Measurements from ENCODE around the gene ZSWIM5. TPM values are rescaled to one million over a fixed set of nuclear protein-coding genes. Genes with fewer than 3 reads are reported as not detected.
A peak's percentile ranks its signal among the peaks of the same experiment; 100 is the strongest.

ZSWIM5 gene
- total and polyA plus RNA-seq, 9 of the 15 experiments (the other 6 are each of a cell fraction or from before 2014, with no cell fraction given): under 0.01 to 0.07 (median 0.03) TPM; not detected in 3

GRCh38 chr1:45116820-45117219 is 89.6 kb downstream of the ZSWIM5 start:
- Histone ChIP-seq H3K9me1 (ENCODE audit: control insufficient read depth, insufficient read depth, low read length) (no peaks in the 10 kb centered on the region), H3K27ac (ENCODE audit: extremely low read depth, low read depth, low read length) (no peak overlapping the region), H3K4me2 (ENCODE audit: insufficient read depth, low read length) (no peak overlapping the region), H3K36me3 (ENCODE audit: control insufficient read depth, insufficient read depth, low read length) (no peaks in the 10 kb centered on the region), H3K4me3 (no peak overlapping the region), H3K27me3 (ENCODE audit: control insufficient read depth in 2 of 2, insufficient read depth in 2 of 2, low read length in 2 of 2) (peaks cover 11 to 20% of the 10 kb centered on the region in 2 experiments), H3K9me3 (replicated peaks; ENCODE audit: control insufficient read depth, insufficient read depth, low read depth, low read length) (no peaks in the 10 kb centered on the region), H2AFZ (ENCODE audit: low read depth, low read length) (no peak overlapping the region), H3K9ac (ENCODE audit: insufficient read depth in 1 of 2, low read depth in 2 of 2, low read length in 2 of 2) (no peak overlapping the region), H4K20me1 (replicated peaks; ENCODE audit: control insufficient read depth, insufficient read depth, low read length) (no peaks in the 10 kb centered on the region), H3K4me1 (replicated peaks in 1 of 2; ENCODE audit: control insufficient read depth in 2 of 2, insufficient read depth in 2 of 2, low read length in 2 of 2) (no peaks in the 10 kb centered on the region), H3K79me2 (ENCODE audit: control insufficient read depth, insufficient read depth, low read length) (no peaks in the 10 kb centered on the region)
- no peak for FAIRE-seq
- CTCF ChIA-PET (ENCODE audit: low intra/inter-chr PET ratio): no interaction called here
- in situ Hi-C loops (cut with MboI): no loop called here
- no peak for ATAC-seq
- WGBS (ENCODE audit: insufficient coverage, low coverage, missing lambda C conversion rate): 0% methylated on average over 2 of the region's 2 CpGs
- intact Hi-C loops (cut with micrococcal nuclease): no loop called here
- TF ChIP-seq ZC3H4 (CRISPR knock-in tag; IDR thresholded peaks at IDR 0.05; ENCODE audit: borderline replicate concordance): no peak
- TF ChIP-seq MAX (CRISPR knock-in tag; IDR thresholded peaks at IDR 0.05): no peak
- TF ChIP-seq PML (IDR thresholded peaks at IDR 0.05; ENCODE audit: low read length): no peak
- TF ChIP-seq CEBPB (tag; IDR thresholded peaks at IDR 0.05): peak; percentile 58
- no peak for TF ChIP-seq CEBPG (CRISPR knock-in tag; IDR thresholded peaks at IDR 0.05)
- peak; percentile 66 to 80 for TF ChIP-seq CEBPG (tag; conservative IDR thresholded peaks at IDR 0.05 in 1 of 2, IDR thresholded peaks at IDR 0.05 in 1 of 2)
- no peak for DNase-seq (ENCODE audit: extremely low read depth in 1 of 4, low spot score in 3 of 4)
- POLR2A ChIA-PET: no interaction called here
- BruUV-seq (replicated peaks): no TSS peak

- POLR2A ChIA-PET: no interaction called here
- ATAC-seq: no peak
- Histone ChIP-seq H3K9ac (ENCODE audit: insufficient read depth in 1 of 2, low read depth in 2 of 2, low read length in 2 of 2) (no peak overlapping the region), H3K27me3 (ENCODE audit: control insufficient read depth in 2 of 2, insufficient read depth in 2 of 2, low read length in 2 of 2) (peaks cover 11 to 24% of the 10 kb centered on the region in 2 experiments), H3K4me2 (ENCODE audit: insufficient read depth, low read length) (no peak overlapping the region), H3K4me1 (replicated peaks in 1 of 2; ENCODE audit: control insufficient read depth in 2 of 2, insufficient read depth in 2 of 2, low read length in 2 of 2) (no peaks in the 10 kb centered on the region), H3K4me3 (no peak overlapping the region), H3K36me3 (ENCODE audit: control insufficient read depth, insufficient read depth, low read length) (no peaks in the 10 kb centered on the region), H4K20me1 (replicated peaks; ENCODE audit: control insufficient read depth, insufficient read depth, low read length) (no peaks in the 10 kb centered on the region), H2AFZ (ENCODE audit: low read depth, low read length) (no peak overlapping the region), H3K27ac (ENCODE audit: extremely low read depth, low read depth, low read length) (no peak overlapping the region), H3K79me2 (ENCODE audit: control insufficient read depth, insufficient read depth, low read length) (no peaks in the 10 kb centered on the region), H3K9me3 (replicated peaks; ENCODE audit: control insufficient read depth, insufficient read depth, low read depth, low read length) (no peaks in the 10 kb centered on the region), H3K9me1 (ENCODE audit: control insufficient read depth, insufficient read depth, low read length) (no peaks in the 10 kb centered on the region)
- intact Hi-C loops (cut with micrococcal nuclease) (no loop called here), in situ Hi-C loops (cut with MboI) (no loop called here)
- no peak for FAIRE-seq
- WGBS (ENCODE audit: insufficient coverage, low coverage, missing lambda C conversion rate): 4% methylated on average over 1 of the region's 1 CpG
- DNase-seq (ENCODE audit: extremely low read depth in 1 of 4, low spot score in 3 of 4): no peak
- BruUV-seq (replicated peaks): no TSS peak
- CTCF ChIA-PET (ENCODE audit: low intra/inter-chr PET ratio): no interaction called here
- TF ChIP-seq MTA3 (IDR thresholded peaks at IDR 0.05; ENCODE audit: borderline replicate concordance) (no peak), CTBP1 (IDR thresholded peaks at IDR 0.05; ENCODE audit: borderline replicate concordance) (no peak), PRDM10 (IDR thresholded peaks at IDR 0.05; ENCODE audit: partially characterized antibody) (no peak), ZNF586 (CRISPR knock-in tag; conservative IDR thresholded peaks at IDR 0.05) (no peak), CCAR2 (IDR thresholded peaks at IDR 0.05; ENCODE audit: low read depth, low read length) (no peak), ZNF431 (CRISPR knock-in tag; IDR thresholded peaks at IDR 0.05) (no peak)
These were observed 90.1 kb downstream of the ZSWIM5 start for GRCh38 chr1:45116340-45116739.
